ENCODE results near the gene ULBP2.
"Not testable (repeated sequence)": the region's sequence is repeated elsewhere in the genome, so short reads cannot be mapped to it uniquely, and the experiment has no call there.

The ULBP2 gene

DNA sequence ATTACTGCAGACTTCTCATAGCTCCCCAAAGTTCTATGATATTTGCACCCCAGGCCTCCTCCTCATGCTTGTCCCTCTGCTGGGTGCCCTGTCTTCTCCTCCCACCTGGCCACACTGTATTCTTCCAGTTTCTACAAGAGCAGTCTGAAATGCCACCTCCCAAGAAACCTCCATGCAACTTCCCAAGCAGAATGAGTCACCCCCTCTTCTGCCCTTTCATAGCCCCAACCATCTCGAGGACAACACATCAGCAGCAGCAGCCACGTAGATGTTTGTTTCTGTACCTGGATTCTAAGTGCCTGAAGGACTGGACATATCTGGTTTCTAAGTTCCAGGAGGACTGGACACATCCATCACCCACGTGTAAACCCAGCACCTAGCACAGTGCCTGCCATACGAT lies 6.6 kb upstream of the ULBP2 start:
- H3K4me2 ChIP-seq (ENCODE audit: insufficient read depth, low read length, poor library complexity, severe bottlenecking): no peak overlapping the region
- no peak overlapping the region for H3K27ac ChIP-seq (replicated peaks; ENCODE audit: low read length)
- H4K91ac ChIP-seq (ENCODE audit: low read depth, low read length, poor library complexity): no peak overlapping the region
- no peak overlapping the region for H3K9ac ChIP-seq (ENCODE audit: low read depth, low read length, poor library complexity)
- H2BK15ac ChIP-seq (ENCODE audit: low read length): no peak overlapping the region
- no peak overlapping the region for H3K23ac ChIP-seq (ENCODE audit: low read depth, low read length, poor library complexity)
- no peak overlapping the region for H3K14ac ChIP-seq (ENCODE audit: low read length)
- H4K8ac ChIP-seq (ENCODE audit: low read depth, low read length): no peak overlapping the region
- DNase-seq (ENCODE audit: low spot score): no peak
- no peaks in the 10 kb centered on the region for H3K36me3 ChIP-seq (replicated peaks in 1 of 2; ENCODE audit: control insufficient read depth in 2 of 2, insufficient read depth in 2 of 2, low read length in 2 of 2)
- no peak overlapping the region for H2AFZ ChIP-seq (ENCODE audit: low read length)
- H2AK5ac ChIP-seq (ENCODE audit: low read depth, low read length): no peak overlapping the region
- peaks cover 0 to 4% of the 10 kb centered on the region in 2 donors for H3K9me3 ChIP-seq (replicated peaks in 1 of 2; ENCODE audit: control insufficient read depth in 2 of 2, insufficient read depth in 1 of 2, low read depth in 1 of 2, low read length in 2 of 2)
- H2BK12ac ChIP-seq (ENCODE audit: low read length): no peak overlapping the region
- H3K4me3 ChIP-seq (ENCODE audit: low read length in 2 of 2): no peak overlapping the region
- H3K27me3 ChIP-seq (ENCODE audit: control insufficient read depth in 3 of 3, insufficient read depth in 3 of 3, low read depth in 1 of 3, low read length in 3 of 3): peaks cover 20 to 79% (median 58%) of the 10 kb centered on the region in 3 experiments
- H3K4ac ChIP-seq (ENCODE audit: low read length): no peak overlapping the region
- no CpG with 5 or more reads among the region's 4 CpGs for WGBS, 2 donors (ENCODE audit: extremely low coverage in 2 of 2, insufficient read length in 2 of 2, insufficient replicate concordance in 1 of 2)
- H3K4me1 ChIP-seq (ENCODE audit: control insufficient read depth in 2 of 2, insufficient read depth in 1 of 2, low read depth in 1 of 2, low read length in 2 of 2): peaks cover 3 to 5% of the 10 kb centered on the region in 2 donors
- no peak overlapping the region for H2BK120ac ChIP-seq (ENCODE audit: low read depth, low read length)
- H3K79me1 ChIP-seq (ENCODE audit: low read depth, low read length): no peaks in the 10 kb centered on the region
- H2BK5ac ChIP-seq (ENCODE audit: low read length): no peak overlapping the region
- H3K18ac ChIP-seq (ENCODE audit: low read length): no peak overlapping the region

DNA sequence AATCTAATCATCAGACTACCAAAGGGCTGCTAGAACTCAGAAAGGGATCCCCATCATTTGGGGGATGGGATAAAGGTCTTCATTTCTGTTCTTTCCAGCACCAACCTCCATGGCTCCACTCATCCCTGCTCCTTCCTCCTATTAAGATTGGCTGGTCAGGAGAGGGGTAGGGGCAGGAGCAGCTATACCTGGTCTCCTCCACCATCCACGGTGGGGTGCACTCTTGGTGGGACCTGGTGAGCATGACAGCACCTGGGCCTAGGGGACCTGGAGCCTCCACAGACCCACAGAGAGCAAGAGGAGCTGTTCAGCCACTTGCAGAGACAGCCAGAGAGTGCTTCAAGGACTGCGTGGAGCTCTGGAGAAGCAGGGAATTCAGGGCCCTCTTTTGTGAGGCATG lies 6.1 kb upstream of the ULBP2 start:
- Histone ChIP-seq H2BK5ac (ENCODE audit: low read length) (no peak overlapping the region), H3K9me3 (replicated peaks in 1 of 2; ENCODE audit: control insufficient read depth in 2 of 2, insufficient read depth in 1 of 2, low read depth in 1 of 2, low read length in 2 of 2) (peaks cover 2 to 6% of the 10 kb centered on the region in 2 donors), H2AFZ (ENCODE audit: low read length) (no peak overlapping the region), H2BK15ac (ENCODE audit: low read length) (no peak overlapping the region), H3K4me1 (ENCODE audit: control insufficient read depth in 2 of 2, insufficient read depth in 1 of 2, low read depth in 1 of 2, low read length in 2 of 2) (peaks cover 3 to 5% of the 10 kb centered on the region in 2 donors), H4K8ac (ENCODE audit: low read depth, low read length) (no peak overlapping the region), H3K9ac (ENCODE audit: low read depth, low read length, poor library complexity) (no peak overlapping the region), H4K91ac (ENCODE audit: low read depth, low read length, poor library complexity) (no peak overlapping the region), H3K14ac (ENCODE audit: low read length) (no peak overlapping the region), H3K27me3 (ENCODE audit: control insufficient read depth in 3 of 3, insufficient read depth in 3 of 3, low read depth in 1 of 3, low read length in 3 of 3) (peaks cover 25 to 79% (median 62%) of the 10 kb centered on the region in 3 experiments), H2BK12ac (ENCODE audit: low read length) (no peak overlapping the region), H3K23ac (ENCODE audit: low read depth, low read length, poor library complexity) (no peak overlapping the region), H3K27ac (replicated peaks; ENCODE audit: low read length) (no peak overlapping the region), H3K18ac (ENCODE audit: low read length) (no peak overlapping the region), H3K36me3 (replicated peaks in 1 of 2; ENCODE audit: control insufficient read depth in 2 of 2, insufficient read depth in 2 of 2, low read length in 2 of 2) (no peaks in the 10 kb centered on the region), H2AK5ac (ENCODE audit: low read depth, low read length) (no peak overlapping the region), H3K4me2 (ENCODE audit: insufficient read depth, low read length, poor library complexity, severe bottlenecking) (no peak overlapping the region), H2BK120ac (ENCODE audit: low read depth, low read length) (no peak overlapping the region), H3K4ac (ENCODE audit: low read length) (no peak overlapping the region), H3K79me1 (ENCODE audit: low read depth, low read length) (no peaks in the 10 kb centered on the region), H3K4me3 (ENCODE audit: low read length in 2 of 2) (no peak overlapping the region)
- no CpG with 5 or more reads among the region's 2 CpGs for WGBS, 2 donors (ENCODE audit: extremely low coverage in 2 of 2, insufficient read length in 2 of 2, insufficient replicate concordance in 1 of 2)
- no peak for DNase-seq (ENCODE audit: low spot score)

DNA sequence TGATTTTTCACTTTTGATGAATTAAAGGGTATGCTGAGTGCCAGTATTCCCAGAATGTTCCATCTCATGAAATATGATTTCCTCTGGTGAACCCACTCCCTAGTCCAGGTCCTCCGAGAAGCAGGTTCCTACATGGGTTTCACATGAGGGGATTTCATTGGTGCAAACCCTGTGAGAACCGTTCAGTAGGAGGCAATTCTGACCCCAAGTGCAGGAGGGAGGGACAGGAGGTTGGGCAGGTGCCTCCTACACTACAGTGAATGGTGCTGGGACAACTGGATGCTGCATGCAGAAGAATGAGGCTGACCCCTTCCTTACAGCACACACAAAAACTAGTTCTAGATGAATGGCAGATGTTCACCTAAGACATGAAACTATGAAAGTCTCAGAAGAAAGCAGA lies 5.1 kb upstream of the ULBP2 start:
- Histone ChIP-seq H3K36me3 (replicated peaks in 1 of 2; ENCODE audit: control insufficient read depth in 2 of 2, insufficient read depth in 2 of 2, low read length in 2 of 2) (no peaks in the 10 kb centered on the region), H3K4me3 (ENCODE audit: low read length in 2 of 2) (no peak overlapping the region), H2BK5ac (ENCODE audit: low read length) (no peak overlapping the region), H3K27me3 (ENCODE audit: control insufficient read depth in 3 of 3, insufficient read depth in 3 of 3, low read depth in 1 of 3, low read length in 3 of 3) (peaks cover 26 to 79% (median 71%) of the 10 kb centered on the region in 3 experiments), H2BK12ac (ENCODE audit: low read length) (no peak overlapping the region), H4K91ac (ENCODE audit: low read depth, low read length, poor library complexity) (no peak overlapping the region), H3K4ac (ENCODE audit: low read length) (no peak overlapping the region), H3K4me2 (ENCODE audit: insufficient read depth, low read length, poor library complexity, severe bottlenecking) (no peak overlapping the region), H2AFZ (ENCODE audit: low read length) (no peak overlapping the region), H3K27ac (replicated peaks; ENCODE audit: low read length) (no peak overlapping the region), H3K23ac (ENCODE audit: low read depth, low read length, poor library complexity) (no peak overlapping the region), H3K18ac (ENCODE audit: low read length) (no peak overlapping the region), H4K8ac (ENCODE audit: low read depth, low read length) (no peak overlapping the region), H3K9me3 (replicated peaks in 1 of 2; ENCODE audit: control insufficient read depth in 2 of 2, insufficient read depth in 1 of 2, low read depth in 1 of 2, low read length in 2 of 2) (peaks cover 3 to 6% of the 10 kb centered on the region in 2 donors), H3K9ac (ENCODE audit: low read depth, low read length, poor library complexity) (no peak overlapping the region), H2BK120ac (ENCODE audit: low read depth, low read length) (no peak overlapping the region), H2AK5ac (ENCODE audit: low read depth, low read length) (no peak overlapping the region), H3K79me1 (ENCODE audit: low read depth, low read length) (no peaks in the 10 kb centered on the region), H2BK15ac (ENCODE audit: low read length) (no peak overlapping the region), H3K14ac (ENCODE audit: low read length) (no peak overlapping the region), H3K4me1 (ENCODE audit: control insufficient read depth in 2 of 2, insufficient read depth in 1 of 2, low read depth in 1 of 2, low read length in 2 of 2) (peaks cover 3 to 5% of the 10 kb centered on the region in 2 donors)
- no peak for DNase-seq (ENCODE audit: low spot score)
- WGBS, 2 donors (ENCODE audit: extremely low coverage in 2 of 2, insufficient read length in 2 of 2, insufficient replicate concordance in 1 of 2): no CpG with 5 or more reads among the region's 2 CpGs

DNA sequence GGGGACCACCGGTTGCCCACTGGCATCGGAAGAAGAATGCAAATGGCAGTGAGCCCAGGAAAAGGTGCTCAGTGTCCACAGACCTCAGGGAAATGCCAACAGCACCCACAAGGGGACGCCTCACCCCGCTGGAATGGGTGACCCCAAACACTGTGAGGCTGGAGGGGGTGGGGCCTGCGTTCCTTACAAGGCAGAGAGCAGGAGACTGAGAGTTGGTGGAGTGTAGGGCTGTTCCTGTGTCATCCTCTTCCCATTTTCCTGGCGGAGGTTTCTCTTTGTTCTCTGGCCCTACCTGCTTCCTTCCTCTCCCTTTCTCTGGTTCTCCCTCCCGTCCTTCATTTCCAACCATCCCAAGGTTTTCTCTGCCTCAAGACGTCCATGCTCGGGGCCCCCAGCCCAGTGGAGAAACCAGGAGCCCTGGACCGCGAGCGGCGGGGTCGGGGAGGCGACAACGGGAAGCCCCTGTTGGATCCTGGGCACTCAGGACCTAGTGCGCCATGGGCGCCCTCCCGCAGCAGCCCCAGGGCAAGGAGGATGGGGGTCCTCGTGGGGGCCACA lies 3.7 kb upstream of the ULBP2 start:
- not testable (repeated sequence) for H2BK120ac ChIP-seq (ENCODE audit: low read depth, low read length); H3K36me3 ChIP-seq (replicated peaks in 1 of 2; ENCODE audit: control insufficient read depth in 2 of 2, insufficient read depth in 2 of 2, low read length in 2 of 2); H3K9ac ChIP-seq (ENCODE audit: low read depth, low read length, poor library complexity); H3K27ac ChIP-seq (replicated peaks; ENCODE audit: low read length); H2BK5ac ChIP-seq (ENCODE audit: low read length); H2BK15ac ChIP-seq (ENCODE audit: low read length); H3K79me1 ChIP-seq (ENCODE audit: low read depth, low read length); H2BK12ac ChIP-seq (ENCODE audit: low read length); H3K4ac ChIP-seq (ENCODE audit: low read length); DNase-seq (ENCODE audit: low spot score); H4K91ac ChIP-seq (ENCODE audit: low read depth, low read length, poor library complexity); H3K9me3 ChIP-seq (replicated peaks in 1 of 2; ENCODE audit: control insufficient read depth in 2 of 2, insufficient read depth in 1 of 2, low read depth in 1 of 2, low read length in 2 of 2); H3K4me1 ChIP-seq (ENCODE audit: control insufficient read depth in 2 of 2, insufficient read depth in 1 of 2, low read depth in 1 of 2, low read length in 2 of 2); H4K8ac ChIP-seq (ENCODE audit: low read depth, low read length)
- Histone ChIP-seq H2AFZ (ENCODE audit: low read length) (peak overlapping the region; percentile 83), H3K4me2 (ENCODE audit: insufficient read depth, low read length, poor library complexity, severe bottlenecking) (peak overlapping the region; percentile 32), H3K18ac (ENCODE audit: low read length) (peak overlapping the region; percentile 84), H3K4me3 (ENCODE audit: low read length in 2 of 2) (peak overlapping the region; percentile 8 to 44), H3K27me3 (ENCODE audit: control insufficient read depth in 3 of 3, insufficient read depth in 3 of 3, low read depth in 1 of 3, low read length in 3 of 3) (peaks cover 32 to 88% (median 82%) of the 10 kb centered on the region in 3 experiments), H3K23ac (ENCODE audit: low read depth, low read length, poor library complexity) (peak overlapping the region; percentile 48), H3K14ac (ENCODE audit: low read length) (peak overlapping the region; percentile 27), H2AK5ac (ENCODE audit: low read depth, low read length) (peak overlapping the region; percentile 36)
- no CpG with 5 or more reads among the region's 20 CpGs for WGBS, 2 donors (ENCODE audit: extremely low coverage in 2 of 2, insufficient read length in 2 of 2, insufficient replicate concordance in 1 of 2)
